Endothelial cell of umbilical vein (primary cell): Measurements from ENCODE around the gene RING1.

ENCODE experiments used
- CTCF ChIP-seq, 2 donors: IDR thresholded peaks; 1 replicate in 1 of 2; 2 replicates in 1 of 2; pipeline ENCODE4 v1.5.1; 2011; ENCODE audit warnings: low read length in 2 of 2, mild to moderate bottlenecking in 2 of 2, moderate library complexity in 2 of 2, control low read depth in 1 of 2, inconsistent platforms in 1 of 2, low read depth in 1 of 2; ENCODE audit not compliant: insufficient read depth in 1 of 2; ENCODE audit errors: extremely low read depth in 1 of 2
- EZH2 ChIP-seq: IDR thresholded peaks from 2 replicates; pipeline ENCODE4 v1.6.1; 2012; ENCODE audit warnings: borderline replicate concordance, low read depth, mild to moderate bottlenecking, moderate library complexity, low read length, inconsistent platforms; ENCODE audit not compliant: severe bottlenecking
- JUN ChIP-seq: IDR thresholded peaks from 2 replicates; pipeline ENCODE4 v1.6.1; 2011; ENCODE audit warnings: borderline replicate concordance, low read depth; ENCODE audit not compliant: insufficient read length, insufficient read depth
- MYC ChIP-seq: IDR thresholded peaks from one replicate; pipeline ENCODE4 v1.6.1; 2011; ENCODE audit warnings: mild to moderate bottlenecking, low read depth, low read length
- POLR2A ChIP-seq: IDR thresholded peaks from 2 replicates; pipeline ENCODE4 v1.6.1; 2012; ENCODE audit warnings: low read depth, mild to moderate bottlenecking, control low read depth, low read length
- POLR2AphosphoS5 ChIP-seq: IDR thresholded peaks from 2 replicates; pipeline ENCODE4 v1.6.1; 2012; ENCODE audit warnings: low read depth, mild to moderate bottlenecking, control low read depth, low read length, moderate library complexity; ENCODE audit not compliant: insufficient read depth
- TF ChIP-seq, protein P1 (sequence below): IDR thresholded peaks from 2 replicates; pipeline ENCODE4 v1.6.1; 2011; ENCODE audit not compliant: insufficient read depth, insufficient read length

- TF ChIP-seq CTCF (IDR thresholded peaks at IDR 0.05; ENCODE audit: extremely low read depth in 1 of 2, insufficient read depth in 1 of 2, low read depth in 1 of 2, low read length in 2 of 2) (no peak), POLR2A (no peak), EZH2 (no peak), POLR2AphosphoS5 (no peak), JUN (no peak), MYC (no peak)
- TF ChIP-seq, protein P1, sequence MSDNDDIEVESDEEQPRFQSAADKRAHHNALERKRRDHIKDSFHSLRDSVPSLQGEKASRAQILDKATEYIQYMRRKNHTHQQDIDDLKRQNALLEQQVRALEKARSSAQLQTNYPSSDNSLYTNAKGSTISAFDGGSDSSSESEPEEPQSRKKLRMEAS = no peak
Observed at GRCh38 chr6:33183071-33183683, 25.1 kb upstream of the RING1 start.
